Left forelimb (tissue), 1 donor: ENCODE results near the gene NCMAP.
"Not testable (repeated sequence)": the region's sequence is repeated elsewhere in the genome, so short reads cannot be mapped to it uniquely, and the experiment has no call there.

ENCODE experiments used
- DNase-seq: peaks from one replicate; pipeline ENCODE4 v3.0.0-alpha.2; 2018; ENCODE audit warnings: low spot score

The NCMAP gene

DNA sequence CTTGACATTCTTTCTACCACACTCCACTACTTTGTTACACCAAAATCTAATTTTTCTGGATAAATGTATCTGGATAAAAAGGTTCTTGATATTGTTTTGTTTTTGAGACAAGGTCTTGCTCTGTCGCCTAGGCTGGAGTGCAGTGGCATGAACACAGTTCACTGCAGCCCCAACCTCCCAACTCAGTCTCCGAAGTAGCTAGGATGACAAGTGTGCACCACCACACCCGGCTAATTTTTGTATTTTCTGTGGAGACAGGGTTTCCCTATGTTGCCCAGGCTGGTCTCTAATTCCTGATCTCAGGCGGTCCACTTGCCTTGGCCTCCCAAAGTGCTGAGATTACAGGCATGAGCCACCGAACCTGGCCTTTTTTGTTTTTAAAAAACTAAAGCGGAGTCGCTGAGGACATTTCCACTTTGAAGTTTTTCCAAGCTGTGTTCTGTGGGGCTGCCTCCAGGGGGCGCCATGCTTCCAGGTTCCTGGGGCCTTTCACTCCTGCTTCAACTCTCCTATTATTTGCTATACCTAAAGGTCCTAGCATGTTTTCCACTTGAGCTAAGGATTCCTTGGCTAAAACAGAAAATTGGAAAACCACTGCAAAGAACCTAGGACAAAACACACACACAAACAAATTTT lies 14.1 kb upstream of the NCMAP start:
- DNase-seq, result no peak

DNA sequence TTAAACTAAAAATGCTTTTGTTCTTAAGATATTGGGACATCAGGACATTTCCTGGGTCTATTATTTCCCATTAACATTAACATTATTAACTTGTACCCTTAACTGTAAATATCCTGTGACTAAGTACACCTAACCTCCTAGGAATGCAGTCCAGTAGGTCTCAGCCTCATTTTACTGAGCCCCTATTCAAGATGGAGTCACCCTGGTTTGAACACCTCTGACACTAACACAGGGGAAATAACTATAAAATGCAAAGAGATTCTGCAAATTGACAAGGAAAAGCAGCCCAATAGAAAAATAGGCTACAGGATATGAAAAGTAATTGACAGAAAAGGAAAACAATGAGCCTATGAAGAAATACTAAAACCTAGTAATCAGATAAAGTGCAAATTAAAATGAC lies 11.6 kb upstream of the NCMAP start:
- no peak for DNase-seq

DNA sequence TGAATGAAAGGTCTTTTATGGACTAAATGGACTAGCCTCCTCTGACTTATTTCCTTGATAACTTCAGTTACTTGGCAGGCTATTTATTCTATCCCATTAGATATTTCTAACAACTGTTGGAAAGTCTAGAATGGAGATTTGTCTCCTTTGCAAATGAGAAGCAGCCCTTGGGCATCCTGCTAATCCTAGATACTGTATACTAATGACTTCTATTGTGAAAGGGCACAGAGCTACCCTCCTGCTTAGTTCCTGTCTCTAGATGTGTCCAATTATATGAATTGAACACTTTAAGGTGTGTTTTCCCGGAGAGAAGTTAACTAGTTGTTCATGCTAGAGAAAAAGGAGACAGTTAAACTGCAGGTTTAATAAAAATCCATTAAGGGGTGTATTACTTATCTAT lies 10.2 kb upstream of the NCMAP start:
- DNase-seq, result no peak

DNA sequence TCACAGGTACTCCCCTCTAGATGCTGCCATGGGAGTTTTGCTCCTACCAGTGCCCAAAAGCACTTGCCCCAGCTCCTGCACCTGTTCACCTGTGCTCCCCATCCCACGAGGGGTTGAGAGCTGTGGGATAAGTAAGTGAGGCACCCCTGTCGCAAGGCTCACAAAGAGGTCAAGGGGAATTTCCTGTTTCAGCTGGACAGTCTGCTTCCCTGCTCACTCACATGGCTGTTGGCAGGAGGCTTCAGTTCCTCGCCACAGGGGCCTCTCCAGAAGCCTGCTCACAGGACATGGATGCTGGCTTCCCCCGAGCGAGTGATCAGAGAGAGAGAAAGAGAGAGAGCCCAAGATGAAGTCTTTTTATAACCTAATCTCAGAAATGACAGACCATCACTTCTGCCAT lies 8.7 kb upstream of the NCMAP start:
- DNase-seq, result no peak

DNA sequence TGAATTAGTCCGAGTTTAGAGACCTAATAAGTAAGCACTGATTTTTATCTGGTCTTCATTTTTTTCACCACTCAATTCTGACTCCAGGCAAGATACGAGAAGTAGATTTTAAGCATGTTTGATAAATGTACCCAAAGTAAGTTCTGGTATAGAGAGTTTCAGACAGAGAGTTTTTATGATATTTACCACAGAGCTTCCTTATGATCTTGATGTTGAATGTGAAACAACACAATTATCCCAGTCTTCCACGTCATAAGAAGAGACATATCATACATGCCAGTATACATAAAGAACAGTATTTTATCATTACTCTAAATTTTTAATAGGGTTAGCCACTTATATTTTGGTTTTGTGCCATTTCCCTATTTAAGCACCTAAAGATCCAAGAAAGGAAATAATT lies 7.8 kb upstream of the NCMAP start:
- no peak for DNase-seq

DNA sequence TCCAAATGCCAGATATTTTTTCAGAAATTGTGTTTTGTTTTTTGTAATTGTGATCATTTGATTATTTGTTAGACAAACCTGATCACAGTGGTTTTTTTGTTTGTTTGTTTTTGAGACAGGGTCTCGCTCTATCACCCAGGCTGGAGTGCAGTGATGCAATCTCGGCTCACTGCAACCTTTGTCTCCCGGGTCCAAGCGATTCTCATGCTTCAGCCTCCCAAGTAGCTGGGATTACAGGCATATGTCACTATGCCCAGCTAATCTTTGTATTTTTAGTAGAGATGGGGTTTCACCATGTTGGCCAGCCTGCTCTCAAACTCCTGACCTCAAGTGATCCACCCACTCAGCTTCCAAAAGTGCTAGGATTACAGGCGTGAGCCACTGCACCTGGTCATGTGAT lies 6.7 kb upstream of the NCMAP start:
- DNase-seq, result not testable (repeated sequence)

DNA sequence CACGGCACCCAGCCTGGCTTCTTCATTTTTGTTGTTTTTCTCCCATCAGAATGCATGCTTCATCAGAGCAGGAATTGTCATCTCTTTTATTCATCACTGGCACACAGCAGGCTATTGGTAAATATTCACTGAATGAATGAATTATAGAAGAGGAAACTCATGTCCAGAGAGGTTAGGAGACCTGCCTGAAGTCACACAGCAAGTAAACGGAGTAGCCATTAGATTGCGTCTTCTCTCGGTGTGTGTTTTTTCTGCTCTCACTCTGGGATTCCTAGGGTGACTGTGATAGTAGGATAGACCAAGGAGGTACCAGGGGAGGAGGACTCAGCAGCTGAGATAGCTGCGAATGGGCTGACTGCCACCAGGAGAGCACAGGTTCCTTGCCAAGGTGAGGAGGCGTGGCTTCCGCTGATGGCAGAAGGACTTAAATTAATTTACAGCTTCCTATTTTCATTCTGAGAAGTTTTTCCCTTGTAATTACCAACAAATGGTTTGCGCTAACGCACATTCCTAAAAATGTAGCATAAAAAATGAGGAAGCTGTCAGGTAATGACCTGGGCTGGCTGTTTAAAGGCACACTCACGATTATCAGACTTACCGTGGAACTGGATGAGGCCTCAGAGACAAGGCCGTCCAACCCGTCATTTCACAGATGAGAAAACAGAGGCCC lies 4.5 kb upstream of the NCMAP start:
- DNase-seq, result no peak

DNA sequence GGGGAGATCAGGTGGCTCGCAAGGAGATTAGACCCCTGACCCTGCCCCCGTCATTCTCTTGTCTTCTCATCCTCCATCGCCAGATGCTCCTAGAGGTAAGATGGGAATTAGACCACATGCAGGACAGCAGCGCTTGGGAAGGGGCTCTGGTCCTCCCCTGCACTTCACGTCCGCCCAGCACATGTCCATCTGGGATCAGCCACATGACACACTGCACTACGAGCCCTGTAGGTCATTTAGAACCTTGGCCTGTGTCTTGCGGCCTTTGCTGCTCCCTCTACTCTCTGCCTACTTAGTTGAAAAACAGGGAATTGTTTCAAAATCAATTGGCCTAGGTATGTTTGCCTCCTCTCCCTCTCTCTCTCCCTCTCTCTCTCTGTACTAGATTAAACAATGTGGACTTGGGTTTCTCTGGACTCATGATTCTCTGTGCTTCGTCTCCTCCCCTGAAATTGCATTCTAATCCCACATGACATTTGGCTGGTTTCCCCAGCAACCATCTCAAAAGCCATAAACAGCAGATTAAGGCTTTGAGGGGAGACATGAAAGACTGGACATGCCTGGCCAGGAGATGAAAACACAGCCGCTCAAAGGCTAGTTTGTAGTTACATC lies 3.8 kb upstream of the NCMAP start:
- no peak for DNase-seq

DNA sequence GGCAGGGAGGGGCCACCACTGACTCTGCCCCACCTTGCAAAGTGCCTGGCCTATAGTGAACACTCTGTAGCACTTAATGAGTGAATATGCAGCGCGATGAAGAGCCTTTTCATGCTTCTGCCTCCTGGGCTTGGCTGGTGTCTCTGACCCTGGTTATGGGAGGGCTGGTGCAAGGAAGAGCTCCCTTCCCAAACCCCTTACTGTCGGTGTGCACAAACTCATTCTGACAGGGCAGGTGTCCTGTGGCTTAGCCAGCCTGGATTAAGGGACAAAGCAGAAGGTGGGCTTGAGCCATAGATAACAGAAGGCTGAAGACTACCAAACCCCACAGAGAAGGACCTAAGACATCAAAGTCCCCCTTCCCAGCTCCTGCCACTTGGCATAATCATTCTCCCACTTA lies 2.0 kb upstream of the NCMAP start:
- no peak for DNase-seq

DNA sequence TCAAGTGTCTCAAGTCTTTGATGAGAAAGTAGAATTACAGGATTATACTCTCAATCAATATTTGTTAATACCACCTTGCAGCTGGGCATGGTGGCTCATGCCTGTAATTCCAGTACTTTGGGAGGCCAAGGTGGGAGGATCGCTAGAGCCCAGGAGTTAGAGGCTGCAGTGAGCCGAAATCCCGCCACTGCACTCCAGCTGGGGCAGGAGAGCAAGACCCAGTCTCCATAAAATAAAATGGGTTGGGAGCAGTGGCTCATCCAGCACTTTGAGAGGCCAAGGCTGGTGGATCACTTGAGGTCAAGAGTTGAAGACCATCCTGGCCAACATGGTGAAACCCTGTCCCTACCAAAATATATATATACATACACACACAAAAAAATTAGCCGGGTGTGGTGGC lies 1.2 kb upstream of the NCMAP start:
- DNase-seq, result no peak

DNA sequence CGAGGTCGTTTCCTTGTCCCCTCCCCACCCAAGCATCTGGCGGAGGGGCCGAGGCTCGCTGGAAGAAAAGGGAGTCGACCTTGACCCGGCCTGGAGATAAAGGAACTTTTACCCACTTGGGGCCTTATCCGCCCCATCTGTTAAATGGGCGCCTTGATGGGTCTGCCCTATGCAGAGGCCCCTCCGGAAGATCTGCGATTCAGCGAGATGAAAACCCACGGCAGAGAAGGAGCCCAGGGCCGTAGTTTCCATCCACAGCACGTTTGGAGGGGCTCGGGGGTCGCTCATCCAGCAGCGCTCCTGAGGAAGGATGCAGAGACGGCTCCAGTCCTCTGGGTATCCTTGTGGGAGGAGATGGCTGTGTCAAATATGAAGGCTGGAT lies 518 bp downstream of the NCMAP start:
- no peak for DNase-seq

DNA sequence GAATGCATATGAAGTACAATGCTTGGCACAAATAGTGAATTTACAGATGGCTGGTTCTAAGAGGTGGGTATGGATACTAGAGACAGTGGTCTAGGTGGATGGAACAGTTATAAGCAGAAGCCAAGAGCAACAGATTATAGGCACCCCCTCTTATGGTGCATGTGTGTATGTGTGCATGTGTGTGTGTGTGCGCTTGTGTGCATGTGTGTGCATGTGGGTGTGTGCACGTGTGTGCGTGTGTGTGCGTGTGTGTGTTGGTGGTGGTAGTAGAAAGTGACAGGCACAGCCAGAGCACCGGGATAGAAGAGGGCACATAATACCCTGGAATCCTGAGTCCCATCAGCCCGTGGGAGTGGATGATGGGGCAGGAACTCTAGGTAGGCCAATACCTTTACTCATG lies 1.3 kb downstream of the NCMAP start:
- no peak for DNase-seq

DNA sequence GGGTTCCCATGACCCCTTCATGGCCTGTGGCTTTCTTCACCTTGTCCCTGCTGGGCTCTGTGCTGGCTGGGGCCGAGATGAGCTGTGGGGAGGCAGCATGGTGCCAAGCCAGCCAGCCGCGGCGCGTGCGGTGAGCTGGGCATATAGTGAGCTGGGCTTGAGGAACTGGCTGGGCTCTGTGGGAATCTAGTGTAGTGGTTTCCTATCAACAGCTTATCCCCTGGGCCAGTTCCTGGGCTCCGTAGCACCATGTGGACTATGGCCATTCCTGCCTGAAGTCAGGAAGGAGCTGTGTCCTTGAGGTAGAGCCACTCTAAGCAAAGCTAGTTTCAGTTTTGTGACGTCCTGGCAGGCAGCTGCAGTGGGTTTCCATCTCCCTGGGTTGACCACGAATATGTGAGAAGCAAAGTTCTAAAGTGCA lies 1.8 kb downstream of the NCMAP start:
- DNase-seq, result no peak

DNA sequence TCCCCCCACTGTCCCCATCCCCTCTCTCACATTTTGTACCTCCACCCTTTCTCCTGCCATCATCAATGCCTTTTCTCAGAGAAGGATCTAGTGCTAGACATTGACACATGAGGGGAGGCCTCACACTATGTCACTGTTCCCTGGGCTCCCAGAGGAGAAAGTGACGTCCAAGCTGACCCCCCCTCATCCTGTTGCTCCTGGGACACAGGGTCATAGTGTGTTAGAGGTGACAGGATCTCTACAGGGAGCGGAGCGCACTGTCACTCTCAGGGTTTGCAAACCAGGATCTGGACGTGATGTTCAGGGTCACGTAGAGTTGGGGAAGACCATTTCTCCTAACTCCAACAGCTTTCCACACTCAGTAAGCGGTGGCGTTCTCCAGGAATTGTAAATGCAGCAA lies 2.6 kb downstream of the NCMAP start:
- no peak for DNase-seq

DNA sequence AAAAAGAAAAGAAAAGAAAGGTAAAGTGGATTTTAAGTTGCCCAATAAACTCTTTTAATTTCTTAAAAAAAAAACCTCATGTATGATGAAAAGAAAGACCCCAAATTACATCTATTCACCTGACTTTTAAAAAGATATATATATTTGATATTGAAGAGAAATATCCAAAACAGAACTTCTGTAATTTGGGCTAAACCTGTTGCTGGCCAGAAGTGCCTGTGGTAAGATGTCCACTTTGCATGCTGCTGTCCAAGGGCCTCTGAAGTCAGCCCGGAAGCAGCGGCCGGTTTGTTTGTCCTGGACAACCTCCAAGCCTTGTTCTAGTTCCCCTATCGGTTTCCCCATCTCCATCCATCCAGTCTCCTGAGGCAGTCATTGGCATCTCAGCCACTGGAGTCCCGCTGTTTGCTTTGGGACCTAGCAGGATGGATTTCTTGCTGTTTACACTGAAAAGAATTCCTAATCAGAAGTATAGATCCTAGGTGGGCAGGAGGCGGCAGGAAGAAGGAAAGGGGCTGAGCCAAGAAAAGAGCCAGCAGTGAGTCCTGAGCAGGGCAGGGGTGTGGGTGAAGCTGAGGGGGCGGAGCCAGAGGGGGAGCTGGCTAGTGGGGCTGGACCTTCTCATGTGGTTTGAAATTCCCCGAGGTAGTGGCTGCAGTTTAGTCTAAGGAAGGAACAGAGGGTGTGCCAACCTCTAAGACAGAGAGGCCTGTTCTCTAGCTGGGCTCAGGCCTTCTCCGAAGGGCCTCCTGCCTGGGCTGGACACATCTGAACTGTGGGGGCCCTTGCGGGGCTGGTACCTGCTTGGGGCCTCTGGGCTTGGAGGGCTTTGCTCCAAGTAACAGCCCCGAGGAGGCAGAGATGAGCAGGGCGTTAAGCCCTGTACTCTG lies 3.3 kb downstream of the NCMAP start:
- DNase-seq, result no peak

DNA sequence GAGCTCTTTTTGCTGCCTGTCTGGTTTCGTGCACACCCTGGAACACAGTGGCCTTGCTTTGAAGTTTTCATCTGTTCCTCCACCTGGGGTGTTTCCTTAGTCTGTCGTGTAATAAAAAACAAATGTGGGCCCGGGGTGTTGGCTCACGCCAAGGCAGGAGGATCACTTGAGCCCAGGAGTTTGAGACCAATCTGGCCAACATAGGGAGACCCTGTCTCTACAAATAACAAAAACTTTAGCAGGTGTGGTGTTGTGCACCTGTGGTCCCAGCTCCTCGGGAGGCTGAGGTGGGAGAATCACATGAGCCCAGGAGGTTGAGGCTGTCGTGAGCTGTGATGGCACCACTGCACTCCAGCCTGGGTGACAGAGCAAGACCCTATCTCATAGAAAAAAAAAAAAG lies 4.5 kb downstream of the NCMAP start:
- DNase-seq, result no peak

DNA sequence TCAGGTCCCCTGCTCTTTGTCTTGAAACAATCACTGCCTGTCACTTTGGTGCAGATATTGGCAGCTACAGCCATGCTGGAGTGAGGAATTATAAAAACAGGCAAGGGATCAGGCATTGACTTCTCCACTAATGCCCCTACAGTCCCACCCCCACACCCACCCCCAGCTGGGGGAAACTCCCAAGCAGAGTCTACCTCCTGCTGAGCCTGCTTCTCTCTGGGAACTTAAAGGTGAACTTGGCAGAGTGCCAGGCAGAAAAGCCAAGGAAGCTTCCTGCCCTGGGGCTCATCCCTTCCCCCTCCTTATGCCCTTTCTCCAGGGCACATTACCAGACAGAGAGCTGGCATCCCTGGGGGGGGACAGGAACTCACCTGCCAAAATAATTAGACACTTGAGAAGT lies 6.7 kb downstream of the NCMAP start:
- no peak for DNase-seq

DNA sequence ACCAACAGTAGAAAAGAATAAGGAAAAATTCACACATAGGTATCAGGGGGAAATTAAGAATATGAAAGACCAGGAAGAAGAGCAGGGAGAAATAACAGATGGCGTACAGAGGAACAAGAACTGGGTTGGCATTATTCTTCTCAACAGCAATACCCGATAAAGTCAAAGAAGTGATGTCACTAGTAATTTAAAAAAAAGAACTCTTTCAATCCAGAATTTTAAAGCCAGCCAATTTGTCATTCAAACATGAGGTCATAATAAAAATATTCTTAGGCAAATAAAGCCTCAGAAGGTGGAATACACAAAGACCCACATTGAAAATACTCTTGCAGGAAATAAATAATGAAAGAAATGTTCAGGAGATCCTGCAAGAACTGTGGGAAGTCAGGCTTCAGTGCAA lies 8.8 kb downstream of the NCMAP start:
- no peak for DNase-seq

DNA sequence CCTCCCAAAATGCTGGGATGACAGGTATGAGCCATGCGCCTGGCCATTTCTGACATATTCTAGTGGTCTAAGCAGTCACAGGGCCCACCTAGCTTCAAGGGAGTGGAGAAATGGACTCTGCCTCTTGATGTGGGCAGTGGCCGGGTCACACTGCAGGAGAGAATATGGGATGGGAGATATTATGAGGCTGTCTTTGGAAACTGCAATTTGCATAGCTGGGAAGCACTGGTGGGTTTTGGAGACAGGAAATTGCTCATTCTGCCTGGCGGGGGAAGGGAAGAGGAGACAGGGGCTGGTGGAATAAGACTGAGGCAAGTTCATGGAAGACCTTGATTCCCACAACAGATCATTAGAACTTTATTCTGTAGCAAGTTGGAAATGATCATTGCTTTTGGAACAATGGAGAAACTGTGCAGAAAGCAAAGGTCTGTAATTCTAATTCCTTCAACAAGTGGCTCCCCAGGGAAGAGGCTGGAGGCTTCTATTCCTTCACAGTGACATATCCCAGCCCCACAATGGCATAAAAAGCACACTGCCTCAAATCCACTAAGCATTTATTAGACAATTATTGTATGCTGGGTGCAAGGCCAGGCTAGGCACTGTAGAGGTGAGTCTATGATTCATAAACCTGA lies 10.5 kb downstream of the NCMAP start:
- no peak for DNase-seq

DNA sequence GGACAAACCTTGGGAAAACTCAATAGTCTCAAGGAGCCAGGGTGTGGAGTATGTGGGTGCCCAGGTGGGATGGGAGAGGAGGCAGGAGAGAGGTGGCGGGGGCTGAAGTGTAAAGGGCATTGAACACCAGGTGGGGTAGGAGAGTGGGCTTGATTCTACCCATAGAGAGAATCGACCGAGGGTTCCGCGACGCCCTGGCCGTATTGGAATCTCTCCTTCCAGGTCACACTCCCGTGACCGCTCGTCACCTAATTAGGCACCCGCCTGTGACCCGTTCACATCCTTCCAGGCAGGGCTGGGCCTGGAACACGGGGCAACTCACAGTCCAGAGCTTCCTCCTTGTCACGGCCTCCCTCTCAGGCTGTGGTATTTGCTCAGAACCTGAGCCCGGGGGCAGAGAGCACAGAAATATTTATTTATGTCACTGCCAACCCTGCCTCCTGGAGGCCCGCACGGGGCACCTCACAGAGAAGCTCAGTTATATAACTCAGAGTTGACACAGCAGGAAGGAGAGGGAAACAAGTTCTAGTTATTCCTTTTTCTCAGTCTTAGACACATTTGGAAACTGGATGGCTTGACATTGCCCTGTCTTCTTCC lies 12.0 kb downstream of the NCMAP start:
- no peak for DNase-seq

DNA sequence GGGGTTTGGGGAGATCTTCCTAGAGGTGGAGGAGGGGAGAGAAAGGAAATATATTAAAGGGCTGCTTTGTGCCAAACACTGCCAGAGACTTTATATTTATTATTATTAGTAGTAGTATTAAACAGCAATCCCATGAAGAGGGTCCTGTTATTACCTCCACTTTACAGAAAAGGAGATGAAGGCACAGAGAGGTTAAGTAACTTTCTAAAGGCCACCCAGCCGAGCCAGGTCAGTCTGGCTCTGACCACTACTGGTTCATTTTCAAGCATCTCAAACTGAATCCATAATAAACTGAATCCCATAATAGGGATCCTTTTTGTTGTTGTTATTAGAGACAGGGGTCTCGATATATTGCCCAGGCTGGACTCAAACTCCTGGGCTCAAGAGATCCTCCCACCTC lies 12.6 kb downstream of the NCMAP start:
- DNase-seq, result no peak
